Retinal pigment epithelial cell (primary cell): ENCODE measurements around the gene RAB9A.

Experiments
- DNase-seq: peaks from one replicate; pipeline ENCODE4 v3.0.0-alpha.2; 2010; ENCODE audit warnings: low read depth
- H3K4me3 ChIP-seq: 2 replicates; pipeline ENCODE4 v1.5.1; 2011; ENCODE audit warnings: mild to moderate bottlenecking, low read length, control low read depth, moderate library complexity
- TF ChIP-seq, protein P1 (sequence below): conservative IDR thresholded peaks from 2 replicates; pipeline ENCODE4 v1.5.1; 2011; ENCODE audit warnings: low read depth, low read length, control low read depth, inconsistent platforms

Gene RAB9A

DNA sequence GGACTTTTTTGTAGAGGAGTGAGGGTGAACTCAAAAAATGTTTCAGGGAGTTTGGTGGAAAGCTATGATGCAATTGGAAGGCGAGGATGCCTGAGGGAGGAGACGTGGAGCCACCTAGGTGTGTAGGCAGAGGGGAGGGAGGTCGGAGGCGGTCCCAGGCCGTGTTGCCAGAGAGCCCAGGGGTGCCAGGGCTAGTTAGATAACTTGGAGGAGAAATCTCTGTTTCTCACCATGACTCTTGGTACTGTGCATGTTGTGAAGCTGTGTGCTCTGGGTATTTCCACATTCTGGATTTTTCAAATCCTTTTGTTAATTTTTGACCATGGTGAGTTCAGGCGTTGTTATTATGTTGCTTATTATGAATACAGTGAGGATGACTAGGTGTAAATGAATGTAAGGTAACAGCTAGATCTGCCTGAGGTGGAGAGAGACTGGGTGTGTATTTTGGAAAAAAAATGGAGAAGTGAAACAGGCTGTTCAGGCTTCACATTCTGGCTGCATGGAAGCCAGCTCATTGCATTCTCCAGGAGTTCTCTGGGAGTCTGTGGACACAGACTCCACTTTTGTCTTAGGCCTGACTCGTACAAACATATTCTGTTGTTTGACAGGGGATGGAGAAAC lies 4.5 kb downstream of the RAB9A start:
- no peak overlapping the region for H3K4me3 ChIP-seq
- DNase-seq: no peak
- TF ChIP-seq, protein P1, sequence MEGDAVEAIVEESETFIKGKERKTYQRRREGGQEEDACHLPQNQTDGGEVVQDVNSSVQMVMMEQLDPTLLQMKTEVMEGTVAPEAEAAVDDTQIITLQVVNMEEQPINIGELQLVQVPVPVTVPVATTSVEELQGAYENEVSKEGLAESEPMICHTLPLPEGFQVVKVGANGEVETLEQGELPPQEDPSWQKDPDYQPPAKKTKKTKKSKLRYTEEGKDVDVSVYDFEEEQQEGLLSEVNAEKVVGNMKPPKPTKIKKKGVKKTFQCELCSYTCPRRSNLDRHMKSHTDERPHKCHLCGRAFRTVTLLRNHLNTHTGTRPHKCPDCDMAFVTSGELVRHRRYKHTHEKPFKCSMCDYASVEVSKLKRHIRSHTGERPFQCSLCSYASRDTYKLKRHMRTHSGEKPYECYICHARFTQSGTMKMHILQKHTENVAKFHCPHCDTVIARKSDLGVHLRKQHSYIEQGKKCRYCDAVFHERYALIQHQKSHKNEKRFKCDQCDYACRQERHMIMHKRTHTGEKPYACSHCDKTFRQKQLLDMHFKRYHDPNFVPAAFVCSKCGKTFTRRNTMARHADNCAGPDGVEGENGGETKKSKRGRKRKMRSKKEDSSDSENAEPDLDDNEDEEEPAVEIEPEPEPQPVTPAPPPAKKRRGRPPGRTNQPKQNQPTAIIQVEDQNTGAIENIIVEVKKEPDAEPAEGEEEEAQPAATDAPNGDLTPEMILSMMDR: no peak

DNA sequence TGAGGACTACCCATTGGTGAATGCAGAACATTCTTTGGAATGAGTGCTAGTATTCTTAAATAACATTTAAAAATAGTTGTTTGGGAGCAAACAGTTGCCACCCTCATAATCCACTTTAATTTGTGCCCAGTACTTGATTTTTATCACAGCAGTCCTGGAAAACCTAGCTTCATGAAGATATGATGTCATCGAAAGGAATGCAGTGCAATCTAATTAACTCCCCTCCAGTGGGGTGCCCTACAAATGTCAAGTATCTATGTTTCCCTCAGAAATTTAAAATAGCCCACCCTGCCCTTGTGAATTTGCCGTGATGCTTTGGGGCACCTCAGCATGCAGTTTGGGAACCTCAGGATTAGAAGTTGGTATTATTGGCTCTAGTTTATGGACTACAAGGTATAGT lies 5.4 kb downstream of the RAB9A start:
- no peak overlapping the region for H3K4me3 ChIP-seq
- no peak for DNase-seq
- TF ChIP-seq, protein P1: no peak

DNA sequence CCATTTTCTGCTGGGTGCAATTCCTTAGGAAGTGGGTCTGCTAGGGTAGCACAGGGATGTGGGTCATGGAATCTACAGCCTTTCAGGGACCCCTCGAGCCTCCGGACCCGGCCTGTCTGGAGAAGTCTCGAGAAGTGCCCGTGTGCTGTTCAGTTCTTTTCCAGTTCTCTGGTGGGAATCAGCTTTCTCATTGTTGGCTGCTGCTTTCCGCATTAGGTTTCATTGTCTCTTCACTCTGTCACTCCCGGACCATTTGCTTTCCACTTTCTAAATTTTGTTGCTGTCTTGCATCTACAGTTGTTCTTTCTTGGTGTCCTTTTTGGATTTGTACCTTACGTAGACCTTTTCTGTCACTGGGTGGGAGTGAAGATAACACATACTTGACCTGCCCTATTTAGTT lies 6.1 kb downstream of the RAB9A start:
- H3K4me3 ChIP-seq: no peak overlapping the region
- DNase-seq: no peak
- TF ChIP-seq, protein P1: no peak

DNA sequence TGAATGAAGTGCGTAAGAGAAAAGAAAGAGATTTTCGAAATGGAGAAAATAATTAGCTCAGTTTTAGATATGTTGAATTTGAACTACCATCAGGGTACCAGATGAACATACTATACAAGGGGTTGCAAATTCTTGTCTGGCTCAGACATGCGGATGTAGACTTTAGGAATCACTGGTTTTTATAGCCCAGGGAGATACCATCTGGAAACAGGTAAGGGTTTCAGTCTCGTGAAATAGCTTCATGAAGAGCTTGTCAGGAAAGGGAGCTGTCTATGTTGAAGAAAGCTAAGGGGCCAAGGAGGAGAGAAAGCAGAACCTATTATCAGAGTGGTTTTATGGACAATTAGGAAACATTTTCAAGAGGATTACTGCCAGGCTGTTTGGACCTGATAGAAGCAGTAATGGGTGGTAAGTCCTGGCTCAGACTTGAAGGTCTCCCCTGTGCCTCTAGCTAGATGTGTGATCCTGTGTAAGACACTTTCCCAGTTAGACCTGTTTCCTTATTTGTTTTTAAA lies 6.7 kb downstream of the RAB9A start:
- no peak overlapping the region for H3K4me3 ChIP-seq
- no peak for DNase-seq
- TF ChIP-seq, protein P1: no peak

DNA sequence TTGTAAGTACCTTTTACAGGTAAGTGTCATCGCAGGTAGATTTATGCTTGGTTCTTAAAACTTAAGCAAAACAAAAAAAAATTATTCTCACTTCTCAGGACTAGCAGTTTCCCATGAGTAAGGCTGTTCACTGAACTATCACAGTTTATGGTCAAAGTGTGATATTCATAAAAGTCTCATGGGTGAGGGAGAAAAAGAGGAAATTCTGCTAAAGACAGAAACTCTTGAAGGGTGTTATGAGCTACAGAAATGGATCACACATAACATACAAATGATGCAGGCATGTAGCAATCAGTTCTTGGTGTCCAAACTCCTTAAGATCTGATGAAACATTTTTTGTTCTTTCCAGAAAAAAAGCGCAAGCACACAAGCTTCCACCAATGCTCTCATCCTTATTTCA lies 8.5 kb downstream of the RAB9A start:
- TF ChIP-seq, protein P1: no peak
- no peak overlapping the region for H3K4me3 ChIP-seq
- no peak for DNase-seq

DNA sequence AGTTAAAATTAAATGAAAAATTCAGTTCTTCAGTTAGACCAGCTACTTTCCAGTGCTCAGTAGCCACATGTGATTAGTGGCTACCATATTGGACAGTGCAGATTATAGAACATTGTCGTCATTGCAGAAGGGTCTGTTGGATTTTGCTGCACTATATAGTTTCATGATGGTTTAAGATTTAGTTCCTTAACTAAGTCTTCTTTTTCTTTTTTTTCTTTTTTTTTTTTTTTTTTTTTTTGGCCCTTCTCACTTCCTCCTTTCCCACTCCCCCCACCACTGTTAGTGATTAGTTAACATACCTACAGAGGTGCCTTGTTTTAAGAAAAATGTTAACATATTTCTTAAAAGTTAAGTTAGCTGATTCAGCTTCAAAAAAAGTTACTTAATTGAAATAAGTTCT lies 9.0 kb downstream of the RAB9A start:
- no peak overlapping the region for H3K4me3 ChIP-seq
- DNase-seq: no peak
- TF ChIP-seq, protein P1: no peak

DNA sequence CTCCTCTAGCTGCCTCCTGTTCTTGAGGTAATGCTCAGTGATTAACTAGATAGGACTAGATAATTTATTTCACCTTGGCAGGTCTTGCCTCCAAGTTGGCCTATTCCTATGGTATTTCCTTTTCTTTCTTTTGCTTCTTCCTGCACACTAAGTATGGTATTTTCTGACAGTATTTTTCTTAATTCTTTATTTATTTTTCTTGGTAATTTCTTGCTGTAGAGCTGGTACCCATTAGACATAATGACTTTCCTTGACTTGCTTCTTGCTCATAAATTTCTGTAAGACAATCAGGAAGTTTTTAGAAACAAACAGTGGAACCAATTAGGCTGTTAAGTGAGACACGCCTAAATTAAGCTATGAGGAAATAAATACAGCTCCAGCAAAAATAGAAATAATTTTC lies 9.5 kb downstream of the RAB9A start:
- DNase-seq: no peak
- TF ChIP-seq, protein P1: no peak
- H3K4me3 ChIP-seq: no peak overlapping the region
